HEK293 (cell line): Measurements from ENCODE around the gene CRYBA1.

ENCODE experiments used
- EGR2 ChIP-seq: fragments of 450-650 bp; formaldehyde crosslinking; IDR thresholded peaks from 2 replicates; pipeline ENCODE4 v1.5.1; 2016; ENCODE audit warnings: low read depth, missing biosample characterization, missing genetic modification characterization
- IKZF3 ChIP-seq: fragments of 450-650 bp; IDR thresholded peaks from 2 replicates; pipeline ENCODE4 v1.5.0; 2018; ENCODE audit warnings: missing biosample characterization, mild to moderate bottlenecking, missing genetic modification characterization, moderate library complexity
- KLF10 ChIP-seq: fragments of 450-650 bp; IDR thresholded peaks from 2 replicates; pipeline ENCODE4 v1.5.1; 2018; ENCODE audit warnings: missing biosample characterization, mild to moderate bottlenecking, missing genetic modification characterization
- PRDM1 ChIP-seq: fragments of 450-650 bp; formaldehyde crosslinking; IDR thresholded peaks from 2 replicates; pipeline ENCODE4; 2016; ENCODE audit warnings: missing biosample characterization, missing genetic modification characterization
- PRDM4 ChIP-seq: fragments of 450-650 bp; formaldehyde crosslinking; IDR thresholded peaks from 2 replicates; pipeline ENCODE4 v1.5.1; 2017; ENCODE audit warnings: missing biosample characterization, missing genetic modification characterization
- YY2 ChIP-seq: fragments of 450-650 bp; formaldehyde crosslinking; IDR thresholded peaks from 2 replicates; pipeline ENCODE4 v1.5.1; 2016; ENCODE audit warnings: missing biosample characterization, missing genetic modification characterization
- ZBTB48 ChIP-seq: fragments of 450-650 bp; formaldehyde crosslinking; IDR thresholded peaks from 2 replicates; pipeline ENCODE4 v1.5.1; 2016; ENCODE audit warnings: missing biosample characterization, missing genetic modification characterization
- ZFP37 ChIP-seq: fragments of 450-650 bp; formaldehyde crosslinking; IDR thresholded peaks from 2 replicates; pipeline ENCODE4 v1.5.1; 2016; ENCODE audit warnings: missing biosample characterization, missing genetic modification characterization
- ZFP69B ChIP-seq: fragments of 450-650 bp; formaldehyde crosslinking; IDR thresholded peaks from 2 replicates; pipeline ENCODE4 v1.5.1; 2016; ENCODE audit warnings: missing biosample characterization, missing genetic modification characterization
- ZNF221 ChIP-seq: fragments of 450-650 bp; formaldehyde crosslinking; IDR thresholded peaks from 2 replicates; pipeline ENCODE4 v1.5.1; 2017; ENCODE audit warnings: missing biosample characterization, missing genetic modification characterization, borderline replicate concordance
- ZNF223 ChIP-seq: fragments of 450-650 bp; formaldehyde crosslinking; IDR thresholded peaks from 2 replicates; pipeline ENCODE4 v1.5.1; 2016; ENCODE audit warnings: missing biosample characterization, missing genetic modification characterization
- ZNF248 ChIP-seq: fragments of 450-650 bp; formaldehyde crosslinking; IDR thresholded peaks from 2 replicates; pipeline ENCODE4 v1.5.1; 2017; ENCODE audit warnings: missing biosample characterization, missing genetic modification characterization
- ZNF302 ChIP-seq: fragments of 450-650 bp; formaldehyde crosslinking; IDR thresholded peaks from 2 replicates; pipeline ENCODE4 v1.5.1; 2016; ENCODE audit warnings: missing biosample characterization, missing genetic modification characterization, low read depth
- ZNF324 ChIP-seq: fragments of 450-650 bp; formaldehyde crosslinking; IDR thresholded peaks from 2 replicates; pipeline ENCODE4 v1.5.1; 2016; ENCODE audit warnings: missing biosample characterization, missing genetic modification characterization
- ZNF335 ChIP-seq: fragments of 450-650 bp; formaldehyde crosslinking; conservative IDR thresholded peaks from 2 replicates; pipeline ENCODE4 v1.5.1; 2016; ENCODE audit warnings: missing biosample characterization, missing genetic modification characterization
- ZNF473 ChIP-seq: fragments of 450-650 bp; formaldehyde crosslinking; IDR thresholded peaks from 2 replicates; pipeline ENCODE4 v1.5.1; 2017; ENCODE audit warnings: missing biosample characterization, missing genetic modification characterization
- ZNF561 ChIP-seq: fragments of 450-650 bp; IDR thresholded peaks from 2 replicates; pipeline ENCODE4 v1.5.1; 2018; ENCODE audit warnings: missing biosample characterization, missing genetic modification characterization, borderline replicate concordance
- ZNF571 ChIP-seq: fragments of 450-650 bp; formaldehyde crosslinking; IDR thresholded peaks from 2 replicates; pipeline ENCODE4 v1.5.0; 2017; ENCODE audit warnings: missing biosample characterization, missing genetic modification characterization
- ZNF600 ChIP-seq: fragments of 450-650 bp; formaldehyde crosslinking; IDR thresholded peaks from 2 replicates; pipeline ENCODE4 v1.5.1; 2016; ENCODE audit warnings: missing biosample characterization, missing genetic modification characterization
- ZNF677 ChIP-seq: fragments of 450-650 bp; IDR thresholded peaks from 2 replicates; pipeline ENCODE4 v1.5.0; 2018; ENCODE audit warnings: missing biosample characterization, mild to moderate bottlenecking, missing genetic modification characterization, moderate library complexity
- ZNF777 ChIP-seq: fragments of 450-650 bp; formaldehyde crosslinking; IDR thresholded peaks from 2 replicates; pipeline ENCODE4 v1.5.1; 2017; ENCODE audit warnings: missing biosample characterization, missing genetic modification characterization, borderline replicate concordance
- ZXDB ChIP-seq: fragments of 450-650 bp; formaldehyde crosslinking; IDR thresholded peaks from 2 replicates; pipeline ENCODE4 v1.5.1; 2016; ENCODE audit warnings: missing biosample characterization, missing genetic modification characterization
- TF ChIP-seq, protein P1 (sequence below): fragments of 450-650 bp; formaldehyde crosslinking; IDR thresholded peaks from 2 replicates; pipeline ENCODE4 v1.5.1; 2016; ENCODE audit warnings: missing biosample characterization, missing genetic modification characterization, borderline replicate concordance
- TF ChIP-seq, protein P2 (sequence below): fragments of 450-650 bp; formaldehyde crosslinking; IDR thresholded peaks from 2 replicates; pipeline ENCODE4 v1.5.1; 2016; ENCODE audit warnings: missing biosample characterization, missing genetic modification characterization
- TF ChIP-seq, protein P3 (sequence below): fragments of 450-650 bp; formaldehyde crosslinking; IDR thresholded peaks from 2 replicates; pipeline ENCODE4 v1.5.1; 2016; ENCODE audit warnings: missing biosample characterization, missing genetic modification characterization
- TF ChIP-seq, protein P4 (sequence below): fragments of 450-650 bp; formaldehyde crosslinking; IDR thresholded peaks from 2 replicates; pipeline ENCODE4 v1.5.1; 2017; ENCODE audit warnings: missing biosample characterization, mild to moderate bottlenecking, missing genetic modification characterization, moderate library complexity

The CRYBA1 gene

DNA sequence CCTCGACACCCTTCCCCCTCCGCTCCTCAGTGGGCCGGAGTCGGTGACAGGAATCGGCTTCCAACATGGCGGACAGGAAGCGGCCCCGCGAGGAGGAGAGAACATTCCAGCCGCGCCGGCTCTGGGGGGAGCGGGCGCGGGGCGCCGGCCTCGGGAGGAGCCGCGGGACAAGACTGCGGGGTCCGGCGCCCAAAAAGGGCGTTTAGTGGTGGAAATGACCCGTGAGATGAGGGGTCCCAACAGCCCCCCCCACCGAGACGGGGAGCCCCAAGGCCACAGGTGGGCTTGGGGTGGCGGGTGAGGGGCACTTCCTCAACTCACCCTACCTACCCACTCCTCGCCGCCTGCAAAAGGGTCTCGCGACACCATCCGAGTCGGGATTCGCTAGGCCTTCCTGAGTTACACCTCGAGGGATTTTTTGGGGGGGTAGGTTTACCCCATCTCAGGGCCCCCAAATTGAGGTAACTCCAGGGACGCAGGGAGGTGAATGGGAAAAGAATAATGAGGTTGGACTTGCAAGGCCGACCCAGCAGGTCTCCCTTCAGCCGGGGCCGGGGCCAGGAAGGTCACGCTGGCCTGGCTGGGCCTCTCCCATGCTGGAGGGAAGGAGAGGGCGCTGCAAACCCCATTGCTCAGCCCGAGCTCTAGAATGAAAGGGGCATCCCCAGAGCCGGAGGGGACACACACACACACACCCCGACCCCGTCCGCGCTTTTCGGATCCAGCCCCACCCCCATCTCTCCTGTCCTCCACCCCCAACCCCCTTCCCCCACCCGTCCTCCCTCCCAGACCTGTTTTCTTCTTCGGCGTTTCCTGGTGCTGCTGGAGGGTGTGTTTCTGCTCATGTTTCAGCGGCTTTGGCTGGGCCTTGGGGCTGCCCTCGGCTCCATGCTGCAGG is 46.6 kb downstream of the CRYBA1 start (continued):
- TF ChIP-seq ZNF221 (tag by site-specific recombination) (0 out of 2 replicates have a peak, but pooled peaks have one; percentile 3), YY2 (tag by site-specific recombination) (peak; percentile 73; the same call in 1 of the 2 replicates), PRDM1 (tag by site-specific recombination) (no peak), ZBTB48 (tag by site-specific recombination) (peak; percentile 52; the same call in 1 of the 2 replicates), ZNF335 (tag by site-specific recombination) (peak; percentile 5; the same call in 1 of the 2 replicates), ZNF571 (no peak), ZFP37 (tag by site-specific recombination) (0 out of 2 replicates have a peak, but pooled peaks have one; percentile 68), ZNF248 (tag by site-specific recombination) (0 out of 2 replicates have a peak, but pooled peaks have one; percentile 29), ZNF302 (no peak), ZNF473 (tag by site-specific recombination) (no peak), IKZF3 (tag by site-specific recombination) (peak; percentile 16), ZFP69B (tag by site-specific recombination) (no peak), ZNF223 (tag by site-specific recombination) (no peak), ZNF561 (peak; percentile 45; the same call in 1 of the 2 replicates), PRDM4 (tag by site-specific recombination) (no peak), ZNF600 (tag by site-specific recombination) (no peak), EGR2 (tag by site-specific recombination) (no peak; the same call in 1 of the 2 replicates), ZXDB (tag by site-specific recombination) (peak; percentile 51; the same call in 1 of the 2 replicates), ZNF324 (tag by site-specific recombination) (0 out of 2 replicates have a peak, but pooled peaks have one; percentile 59), ZNF677 (tag by site-specific recombination) (no peak), ZNF777 (tag by site-specific recombination) (no peak), KLF10 (tag by site-specific recombination) (no peak)
- TF ChIP-seq, protein P1, sequence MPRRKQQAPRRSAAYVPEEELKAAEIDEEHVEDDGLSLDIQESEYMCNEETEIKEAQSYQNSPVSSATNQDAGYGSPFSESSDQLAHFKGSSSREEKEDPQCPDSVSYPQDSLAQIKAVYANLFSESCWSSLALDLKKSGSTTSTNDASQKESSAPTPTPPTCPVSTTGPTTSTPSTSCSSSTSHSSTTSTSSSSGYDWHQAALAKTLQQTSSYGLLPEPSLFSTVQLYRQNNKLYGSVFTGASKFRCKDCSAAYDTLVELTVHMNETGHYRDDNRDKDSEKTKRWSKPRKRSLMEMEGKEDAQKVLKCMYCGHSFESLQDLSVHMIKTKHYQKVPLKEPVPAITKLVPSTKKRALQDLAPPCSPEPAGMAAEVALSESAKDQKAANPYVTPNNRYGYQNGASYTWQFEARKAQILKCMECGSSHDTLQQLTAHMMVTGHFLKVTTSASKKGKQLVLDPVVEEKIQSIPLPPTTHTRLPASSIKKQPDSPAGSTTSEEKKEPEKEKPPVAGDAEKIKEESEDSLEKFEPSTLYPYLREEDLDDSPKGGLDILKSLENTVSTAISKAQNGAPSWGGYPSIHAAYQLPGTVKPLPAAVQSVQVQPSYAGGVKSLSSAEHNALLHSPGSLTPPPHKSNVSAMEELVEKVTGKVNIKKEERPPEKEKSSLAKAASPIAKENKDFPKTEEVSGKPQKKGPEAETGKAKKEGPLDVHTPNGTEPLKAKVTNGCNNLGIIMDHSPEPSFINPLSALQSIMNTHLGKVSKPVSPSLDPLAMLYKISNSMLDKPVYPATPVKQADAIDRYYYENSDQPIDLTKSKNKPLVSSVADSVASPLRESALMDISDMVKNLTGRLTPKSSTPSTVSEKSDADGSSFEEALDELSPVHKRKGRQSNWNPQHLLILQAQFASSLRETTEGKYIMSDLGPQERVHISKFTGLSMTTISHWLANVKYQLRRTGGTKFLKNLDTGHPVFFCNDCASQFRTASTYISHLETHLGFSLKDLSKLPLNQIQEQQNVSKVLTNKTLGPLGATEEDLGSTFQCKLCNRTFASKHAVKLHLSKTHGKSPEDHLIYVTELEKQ = no peak
- TF ChIP-seq, protein P2, sequence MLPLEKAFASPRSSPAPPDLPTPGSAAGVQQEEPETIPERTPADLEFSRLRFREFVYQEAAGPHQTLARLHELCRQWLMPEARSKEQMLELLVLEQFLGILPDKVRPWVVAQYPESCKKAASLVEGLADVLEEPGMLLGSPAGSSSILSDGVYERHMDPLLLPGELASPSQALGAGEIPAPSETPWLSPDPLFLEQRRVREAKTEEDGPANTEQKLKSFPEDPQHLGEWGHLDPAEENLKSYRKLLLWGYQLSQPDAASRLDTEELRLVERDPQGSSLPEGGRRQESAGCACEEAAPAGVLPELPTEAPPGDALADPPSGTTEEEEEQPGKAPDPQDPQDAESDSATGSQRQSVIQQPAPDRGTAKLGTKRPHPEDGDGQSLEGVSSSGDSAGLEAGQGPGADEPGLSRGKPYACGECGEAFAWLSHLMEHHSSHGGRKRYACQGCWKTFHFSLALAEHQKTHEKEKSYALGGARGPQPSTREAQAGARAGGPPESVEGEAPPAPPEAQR (tag by site-specific recombination) = no peak
- TF ChIP-seq, protein P3, sequence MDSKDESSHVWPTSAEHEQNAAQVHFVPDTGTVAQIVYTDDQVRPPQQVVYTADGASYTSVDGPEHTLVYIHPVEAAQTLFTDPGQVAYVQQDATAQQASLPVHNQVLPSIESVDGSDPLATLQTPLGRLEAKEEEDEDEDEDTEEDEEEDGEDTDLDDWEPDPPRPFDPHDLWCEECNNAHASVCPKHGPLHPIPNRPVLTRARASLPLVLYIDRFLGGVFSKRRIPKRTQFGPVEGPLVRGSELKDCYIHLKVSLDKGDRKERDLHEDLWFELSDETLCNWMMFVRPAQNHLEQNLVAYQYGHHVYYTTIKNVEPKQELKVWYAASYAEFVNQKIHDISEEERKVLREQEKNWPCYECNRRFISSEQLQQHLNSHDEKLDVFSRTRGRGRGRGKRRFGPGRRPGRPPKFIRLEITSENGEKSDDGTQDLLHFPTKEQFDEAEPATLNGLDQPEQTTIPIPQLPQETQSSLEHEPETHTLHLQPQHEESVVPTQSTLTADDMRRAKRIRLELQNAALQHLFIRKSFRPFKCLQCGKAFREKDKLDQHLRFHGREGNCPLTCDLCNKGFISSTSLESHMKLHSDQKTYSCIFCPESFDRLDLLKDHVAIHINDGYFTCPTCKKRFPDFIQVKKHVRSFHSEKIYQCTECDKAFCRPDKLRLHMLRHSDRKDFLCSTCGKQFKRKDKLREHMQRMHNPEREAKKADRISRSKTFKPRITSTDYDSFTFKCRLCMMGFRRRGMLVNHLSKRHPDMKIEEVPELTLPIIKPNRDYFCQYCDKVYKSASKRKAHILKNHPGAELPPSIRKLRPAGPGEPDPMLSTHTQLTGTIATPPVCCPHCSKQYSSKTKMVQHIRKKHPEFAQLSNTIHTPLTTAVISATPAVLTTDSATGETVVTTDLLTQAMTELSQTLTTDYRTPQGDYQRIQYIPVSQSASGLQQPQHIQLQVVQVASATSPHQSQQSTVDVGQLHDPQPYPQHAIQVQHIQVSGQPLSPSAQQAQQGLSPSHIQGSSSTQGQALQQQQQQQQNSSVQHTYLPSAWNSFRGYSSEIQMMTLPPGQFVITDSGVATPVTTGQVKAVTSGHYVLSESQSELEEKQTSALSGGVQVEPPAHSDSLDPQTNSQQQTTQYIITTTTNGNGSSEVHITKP (tag by site-specific recombination) = peak; percentile 82
- TF ChIP-seq, protein P4, sequence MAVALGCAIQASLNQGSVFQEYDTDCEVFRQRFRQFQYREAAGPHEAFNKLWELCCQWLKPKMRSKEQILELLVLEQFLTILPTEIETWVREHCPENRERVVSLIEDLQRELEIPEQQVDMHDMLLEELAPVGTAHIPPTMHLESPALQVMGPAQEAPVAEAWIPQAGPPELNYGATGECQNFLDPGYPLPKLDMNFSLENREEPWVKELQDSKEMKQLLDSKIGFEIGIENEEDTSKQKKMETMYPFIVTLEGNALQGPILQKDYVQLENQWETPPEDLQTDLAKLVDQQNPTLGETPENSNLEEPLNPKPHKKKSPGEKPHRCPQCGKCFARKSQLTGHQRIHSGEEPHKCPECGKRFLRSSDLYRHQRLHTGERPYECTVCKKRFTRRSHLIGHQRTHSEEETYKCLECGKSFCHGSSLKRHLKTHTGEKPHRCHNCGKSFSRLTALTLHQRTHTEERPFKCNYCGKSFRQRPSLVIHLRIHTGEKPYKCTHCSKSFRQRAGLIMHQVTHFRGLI (tag by site-specific recombination) = peak; percentile 38
